ACC112 (cell line): ENCODE data around the gene HOXA4.

Source experiments
- H2AFZ ChIP-seq: fragments of 200-600 bp; sonication (generic); one replicate; pipeline ENCODE4 v1.6.0; 2017; ENCODE audit warnings: antibody characterized with exemption, low read length; ENCODE audit not compliant: unreplicated experiment
- H3K27ac ChIP-seq: fragments of 200-600 bp; sonication (generic); 2 replicates; pipeline ENCODE4 v1.5.1; 2014; ENCODE audit warnings: low read depth, mild to moderate bottlenecking, antibody characterized with exemption, low read length, moderate library complexity
- H3K27me3 ChIP-seq: fragments of 200-600 bp; sonication (generic); 2 replicates; pipeline ENCODE4 v1.6.1; 2014; ENCODE audit warnings: mild to moderate bottlenecking, antibody characterized with exemption, low read length, moderate library complexity, mixed read lengths; ENCODE audit not compliant: insufficient read depth
- H3K36me3 ChIP-seq: fragments of 200-600 bp; sonication (generic); 2 replicates; pipeline ENCODE4 v1.6.1; 2016; ENCODE audit warnings: mild to moderate bottlenecking, antibody characterized with exemption, low read length, moderate library complexity, mixed read lengths; ENCODE audit not compliant: insufficient read depth
- H3K4me1 ChIP-seq: fragments of 200-600 bp; sonication (generic); one replicate; pipeline ENCODE4 v1.6.1; 2016; ENCODE audit warnings: low read length, mixed read lengths; ENCODE audit not compliant: insufficient read depth, unreplicated experiment, control insufficient read depth
- H3K4me3 ChIP-seq: fragments of 200-600 bp; sonication (generic); 2 replicates; pipeline ENCODE4 v1.5.1; 2014; ENCODE audit warnings: mild to moderate bottlenecking, low read depth, low read length
- H3K79me2 ChIP-seq: fragments of 200-600 bp; sonication (generic); one replicate; pipeline ENCODE4 v1.6.0; 2016; ENCODE audit warnings: low read length; ENCODE audit not compliant: control insufficient read depth, unreplicated experiment, insufficient read depth

The HOXA4 gene

DNA sequence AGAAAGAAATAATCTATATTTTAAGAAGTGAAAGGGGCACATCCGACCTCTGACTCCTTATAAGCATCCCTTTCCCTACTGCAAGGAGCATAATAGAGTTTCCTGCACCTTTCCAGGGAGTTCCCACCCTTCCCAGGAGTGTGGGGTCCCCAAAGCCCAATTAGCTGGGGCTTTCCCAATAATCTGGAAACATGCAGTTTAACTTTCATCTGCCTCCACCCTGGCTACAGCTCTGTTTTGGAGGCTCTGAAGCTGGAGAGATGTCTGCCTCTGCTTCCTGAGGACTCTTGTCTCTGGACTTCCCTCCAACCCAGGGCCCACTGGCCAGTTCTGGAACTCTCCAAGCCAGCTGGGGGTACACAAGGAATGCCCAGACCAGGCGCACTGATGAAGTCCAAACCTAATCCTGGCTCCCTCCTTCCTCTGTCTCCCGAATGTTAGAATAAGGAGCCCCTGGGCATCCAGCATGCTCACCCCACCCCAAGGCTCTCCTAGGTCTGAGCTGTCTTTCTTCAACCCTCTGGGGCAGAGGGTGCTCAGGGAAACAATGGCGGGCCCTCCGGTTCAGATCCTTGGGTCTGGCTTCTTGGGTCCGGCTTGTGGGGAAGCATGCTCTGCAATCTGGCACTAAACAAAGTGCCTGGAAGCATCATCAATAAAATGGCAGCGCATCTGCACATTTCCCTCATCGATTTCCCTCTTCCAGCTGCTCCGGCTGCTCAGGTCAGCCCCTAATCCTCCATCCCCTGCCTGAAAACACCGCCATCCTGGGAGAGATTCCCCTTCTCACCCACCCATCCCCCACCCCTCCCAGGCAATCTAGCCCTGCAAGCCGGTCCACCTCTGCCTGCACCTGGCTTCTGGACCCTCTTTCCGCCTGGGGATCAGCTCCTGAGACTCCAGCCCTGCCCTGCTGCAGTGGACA is 13.3 kb downstream of the HOXA4 start:
- Histone ChIP-seq H3K79me2 (no peaks in the 10 kb centered on the region), H2AFZ (no peak overlapping the region), H3K4me3 (peak overlapping the region; percentile 67), H3K27ac (no peak overlapping the region), H3K36me3 (no peaks in the 10 kb centered on the region), H3K4me1 (no peaks in the 10 kb centered on the region), H3K27me3 (peaks cover 95% of the 10 kb centered on the region)

DNA sequence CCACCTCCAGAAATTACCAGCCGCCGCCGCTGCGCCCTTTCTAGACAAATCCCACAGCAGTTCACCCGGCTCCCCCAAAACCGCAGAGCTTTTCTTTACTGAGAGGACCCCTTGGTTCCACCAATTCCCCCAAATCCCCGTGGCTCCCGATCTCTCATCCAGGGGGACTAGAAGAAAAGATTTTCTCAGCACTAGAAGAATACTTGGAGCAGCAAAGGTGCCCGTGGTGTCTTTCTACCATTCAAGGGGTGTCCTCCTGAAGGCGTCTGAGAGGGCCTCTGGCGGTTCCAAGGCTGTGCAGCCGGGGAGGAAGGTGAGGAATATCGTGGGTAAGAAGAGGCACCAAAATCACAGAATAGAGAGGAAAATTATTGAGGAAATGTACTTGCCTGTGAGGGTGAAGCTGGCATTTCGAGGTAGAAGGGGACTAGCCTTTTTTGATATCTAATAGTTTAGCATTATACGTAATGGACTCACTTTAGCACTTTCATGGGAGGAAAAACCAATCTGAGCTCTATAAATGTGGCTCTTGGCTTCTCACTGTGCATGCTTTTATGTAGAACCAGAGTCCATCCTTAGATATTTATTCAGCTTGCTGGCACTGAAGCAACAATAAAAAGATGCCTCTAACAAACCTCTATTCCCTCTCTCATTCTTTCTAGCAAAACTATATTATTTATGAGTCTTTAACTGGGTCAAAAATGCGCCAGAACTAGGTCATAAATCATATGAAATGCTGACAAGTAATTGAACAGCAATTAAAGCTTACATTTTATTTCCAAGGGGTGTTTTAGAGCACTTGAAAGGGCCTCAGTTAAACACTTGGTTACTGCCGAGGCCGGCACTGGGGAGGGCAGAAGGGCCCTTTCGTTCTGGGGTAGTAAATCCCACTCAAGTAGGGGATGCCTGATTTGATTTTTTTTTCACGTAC is 14.3 kb downstream of the HOXA4 start:
- no peaks in the 10 kb centered on the region for H3K36me3 ChIP-seq
- no peaks in the 10 kb centered on the region for H3K79me2 ChIP-seq
- no peak overlapping the region for H2AFZ ChIP-seq
- H3K4me1 ChIP-seq: no peaks in the 10 kb centered on the region
- H3K27ac ChIP-seq: no peak overlapping the region
- no peak overlapping the region for H3K4me3 ChIP-seq
- peaks cover 95% of the 10 kb centered on the region for H3K27me3 ChIP-seq

DNA sequence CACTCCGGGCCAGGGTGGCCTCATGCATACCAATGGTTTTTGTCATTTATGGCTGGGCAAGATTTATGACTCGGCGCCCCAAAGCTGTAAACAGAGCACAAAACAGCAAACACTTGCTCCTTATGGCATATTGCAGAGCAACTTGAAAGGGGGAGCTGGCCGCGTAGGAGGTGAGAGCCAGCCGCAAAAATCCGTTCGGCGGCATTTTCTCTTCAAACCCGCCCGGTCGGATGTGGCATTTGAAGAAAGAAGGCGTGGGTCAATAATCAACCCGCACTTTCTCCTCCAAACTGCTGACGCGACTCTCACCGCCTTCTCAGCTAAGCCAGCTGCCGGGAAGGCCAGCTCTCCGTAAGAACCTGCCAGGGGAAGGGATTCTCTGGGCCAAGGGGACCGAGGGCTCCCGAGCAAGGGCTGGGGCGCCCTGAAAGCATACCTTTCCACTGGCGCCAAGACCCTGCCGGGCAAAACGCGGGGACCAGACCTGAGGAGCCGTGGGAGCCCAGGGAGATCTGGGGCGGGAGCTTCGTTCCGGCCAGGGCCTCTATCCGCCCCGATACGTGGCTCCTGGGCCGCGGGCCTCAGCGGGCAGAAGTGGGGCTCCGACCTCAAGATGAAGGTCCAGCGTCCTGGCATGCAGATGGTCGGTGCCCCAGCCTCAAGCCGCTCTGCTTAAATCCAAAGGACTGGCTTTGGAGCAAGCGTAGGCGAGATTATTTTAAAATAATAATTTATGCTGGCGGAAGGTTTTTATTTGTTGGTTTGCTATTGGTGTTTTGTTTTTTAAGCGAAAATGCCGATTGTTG is 15.1 kb downstream of the HOXA4 start:
- Histone ChIP-seq H3K27ac (no peak overlapping the region), H3K36me3 (no peaks in the 10 kb centered on the region), H3K27me3 (peaks cover 95% of the 10 kb centered on the region), H3K4me3 (no peak overlapping the region), H3K79me2 (no peaks in the 10 kb centered on the region), H3K4me1 (no peaks in the 10 kb centered on the region), H2AFZ (no peak overlapping the region)

DNA sequence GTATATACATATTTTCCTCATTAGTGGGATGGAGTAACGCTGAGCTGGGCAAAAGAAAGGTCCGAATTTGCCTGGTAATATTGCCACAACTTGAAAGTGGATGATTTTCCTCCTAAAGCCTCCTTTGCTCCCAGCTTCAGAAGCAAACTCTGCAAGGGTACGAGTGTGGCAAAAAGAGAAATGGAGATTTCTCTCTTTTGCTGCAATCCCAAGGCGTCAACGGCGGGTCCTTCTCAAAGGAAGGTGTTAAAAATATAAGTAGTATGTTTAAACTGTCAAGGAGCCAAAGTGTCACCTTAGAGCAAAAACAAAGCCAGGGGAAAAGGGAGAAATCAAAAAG is 15.7 kb downstream of the HOXA4 start:
- H3K36me3 ChIP-seq: no peaks in the 10 kb centered on the region
- H3K4me3 ChIP-seq: no peak overlapping the region
- no peaks in the 10 kb centered on the region for H3K4me1 ChIP-seq
- H3K79me2 ChIP-seq: no peaks in the 10 kb centered on the region
- no peak overlapping the region for H3K27ac ChIP-seq
- no peak overlapping the region for H2AFZ ChIP-seq
- H3K27me3 ChIP-seq: peaks cover 96% of the 10 kb centered on the region

DNA sequence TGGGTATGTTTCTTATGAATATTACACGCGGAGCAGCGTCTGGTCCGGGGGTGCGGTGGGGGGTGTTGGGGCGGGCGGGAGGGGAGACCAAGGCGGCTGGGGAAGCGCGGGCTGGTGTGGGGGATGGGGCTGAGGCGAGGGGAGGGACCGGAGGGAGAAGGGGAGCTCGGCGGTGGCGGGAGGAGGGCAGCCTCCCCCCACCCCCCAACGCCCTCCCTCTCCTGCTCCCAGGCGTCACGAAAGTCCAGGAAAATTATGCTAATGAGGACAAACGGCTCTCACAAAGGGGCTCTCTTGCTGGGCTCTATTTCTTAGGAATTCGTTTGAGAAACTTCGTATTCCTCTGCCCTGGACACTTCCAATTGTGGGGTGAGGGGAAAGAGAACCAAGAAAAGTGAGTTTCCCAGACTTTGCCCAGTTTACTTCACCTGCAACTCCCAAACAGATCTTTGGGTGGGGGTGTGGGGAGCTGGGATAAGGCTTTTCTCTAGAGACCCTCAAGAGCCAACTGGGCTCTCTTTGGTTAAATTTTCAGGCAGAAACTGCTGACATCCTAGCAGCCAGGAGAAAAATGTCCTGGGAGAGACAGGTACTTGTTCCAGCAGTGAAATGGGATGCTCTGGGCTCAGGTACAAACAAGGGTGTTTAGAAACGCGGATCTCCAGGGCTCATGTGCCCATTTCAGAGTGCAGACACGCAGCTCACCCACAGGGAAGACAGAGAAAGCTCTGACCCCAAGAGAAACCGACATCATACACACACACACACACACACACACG is 16.4 kb downstream of the HOXA4 start:
- Histone ChIP-seq H3K27me3 (peaks cover 96% of the 10 kb centered on the region), H3K36me3 (no peaks in the 10 kb centered on the region), H2AFZ (no peak overlapping the region), H3K79me2 (no peaks in the 10 kb centered on the region), H3K4me1 (no peaks in the 10 kb centered on the region), H3K4me3 (no peak overlapping the region), H3K27ac (no peak overlapping the region)

DNA sequence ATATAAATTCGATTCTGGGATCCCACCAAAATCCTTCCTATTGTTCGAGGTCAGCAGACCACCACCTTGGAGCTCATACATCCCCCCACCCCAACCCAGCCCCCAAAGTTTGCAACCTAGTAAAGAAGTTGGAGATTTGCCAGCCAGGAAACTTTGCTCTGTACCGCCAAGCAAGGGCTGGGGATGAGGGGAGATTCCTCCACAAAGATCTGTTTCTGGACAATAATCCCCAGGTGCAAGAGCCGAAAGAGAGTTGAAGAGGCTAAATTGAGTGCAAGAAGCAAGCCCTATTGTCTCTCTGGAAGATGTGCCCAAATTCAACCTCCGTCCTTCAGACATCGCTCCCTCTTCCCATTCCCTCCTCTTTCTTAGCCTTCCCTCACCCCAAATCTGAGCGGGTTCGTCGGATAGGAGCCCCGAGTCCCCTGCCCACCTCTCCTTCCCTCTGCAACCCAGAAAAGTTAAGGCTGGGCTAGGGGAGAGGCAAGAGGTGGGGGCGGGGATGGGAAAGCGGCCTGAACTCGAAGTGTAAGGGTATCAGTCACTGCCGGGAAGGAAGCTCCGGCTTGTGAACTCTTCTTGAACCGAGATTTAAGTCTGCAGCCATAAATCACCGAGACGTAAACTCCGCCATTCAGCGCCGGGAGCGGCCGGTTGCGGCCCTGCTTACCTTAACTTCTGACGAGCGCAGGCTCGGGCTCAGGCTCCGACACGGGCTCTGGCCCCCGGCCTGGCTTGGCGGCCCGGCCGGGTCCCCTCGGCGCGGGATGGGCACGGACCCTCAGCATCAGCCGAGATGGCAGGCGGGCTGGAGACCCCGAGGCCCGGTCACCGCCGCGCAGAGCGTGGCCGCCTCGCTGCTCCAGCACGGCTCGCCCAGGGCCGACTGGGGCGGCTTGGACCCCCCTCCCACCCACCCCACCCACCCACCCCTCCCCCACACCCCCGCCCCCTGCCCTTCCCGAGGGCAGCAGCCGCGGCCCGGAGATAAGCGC is 17.3 kb downstream of the HOXA4 start:
- no peak overlapping the region for H3K27ac ChIP-seq
- H3K27me3 ChIP-seq: peaks cover 96% of the 10 kb centered on the region
- H3K79me2 ChIP-seq: no peaks in the 10 kb centered on the region
- H2AFZ ChIP-seq: no peak overlapping the region
- H3K36me3 ChIP-seq: no peaks in the 10 kb centered on the region
- no peaks in the 10 kb centered on the region for H3K4me1 ChIP-seq
- no peak overlapping the region for H3K4me3 ChIP-seq

DNA sequence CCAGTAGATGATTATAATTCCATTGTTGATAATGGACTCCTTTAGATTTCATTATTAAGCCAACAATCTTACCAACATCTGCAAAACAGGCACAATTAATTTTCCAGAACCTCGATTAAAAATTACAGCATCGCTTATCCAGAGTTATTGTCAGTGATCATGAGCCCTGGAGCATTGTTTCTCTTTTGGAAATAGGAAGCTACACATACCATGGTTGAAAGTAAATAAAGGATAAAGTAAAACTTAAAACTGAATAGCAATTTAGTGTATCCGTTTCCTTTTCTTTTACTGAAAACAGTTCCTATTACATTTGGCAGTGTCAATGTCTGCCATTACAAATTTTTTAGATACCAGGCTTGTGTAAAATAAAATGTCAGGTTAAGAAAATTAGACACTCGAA is 18.2 kb downstream of the HOXA4 start:
- Histone ChIP-seq H2AFZ (no peak overlapping the region), H3K36me3 (no peaks in the 10 kb centered on the region), H3K4me1 (no peaks in the 10 kb centered on the region), H3K27me3 (peaks cover 96% of the 10 kb centered on the region), H3K79me2 (no peaks in the 10 kb centered on the region), H3K27ac (no peak overlapping the region), H3K4me3 (no peak overlapping the region)

DNA sequence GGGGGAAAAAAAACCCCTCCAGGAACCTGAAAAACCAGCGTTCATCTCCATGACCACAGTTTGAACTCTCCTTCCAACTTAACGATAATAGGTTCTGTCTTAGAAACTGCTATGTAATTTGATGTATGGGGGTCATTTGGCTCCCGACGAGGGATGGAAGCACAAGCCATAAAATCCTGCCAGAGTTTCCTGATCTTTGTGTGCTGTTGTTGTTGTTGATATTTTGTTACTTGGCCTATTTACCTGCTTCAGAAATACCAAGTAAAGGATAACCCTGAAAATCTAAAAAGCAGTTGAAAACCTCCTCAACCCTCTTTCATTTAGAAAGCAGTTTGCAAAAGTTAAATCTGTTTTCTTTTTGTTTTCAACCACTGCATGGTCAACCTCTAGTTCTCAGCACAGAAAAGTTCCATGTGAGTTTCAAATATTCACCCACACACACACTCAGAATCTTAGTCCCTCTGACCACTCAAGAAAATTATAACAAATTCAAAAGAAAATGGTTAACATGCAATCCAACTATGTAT is 18.7 kb downstream of the HOXA4 start:
- Histone ChIP-seq H3K36me3 (no peaks in the 10 kb centered on the region), H3K4me3 (no peak overlapping the region), H2AFZ (no peak overlapping the region), H3K4me1 (no peaks in the 10 kb centered on the region), H3K79me2 (no peaks in the 10 kb centered on the region), H3K27ac (no peak overlapping the region), H3K27me3 (peaks cover 96% of the 10 kb centered on the region)
